ENCODE measurements around the gene SOX5. TPM values are rescaled to one million over a fixed set of nuclear protein-coding genes. Genes with fewer than 3 reads are reported as not detected.

Gene SOX5
- total and polyA plus RNA-seq, 9 of the 15 experiments (the other 6 are each of a cell fraction or from before 2014, with no cell fraction given), result 8.3 to 16.5 (median 11.9) TPM

DNA sequence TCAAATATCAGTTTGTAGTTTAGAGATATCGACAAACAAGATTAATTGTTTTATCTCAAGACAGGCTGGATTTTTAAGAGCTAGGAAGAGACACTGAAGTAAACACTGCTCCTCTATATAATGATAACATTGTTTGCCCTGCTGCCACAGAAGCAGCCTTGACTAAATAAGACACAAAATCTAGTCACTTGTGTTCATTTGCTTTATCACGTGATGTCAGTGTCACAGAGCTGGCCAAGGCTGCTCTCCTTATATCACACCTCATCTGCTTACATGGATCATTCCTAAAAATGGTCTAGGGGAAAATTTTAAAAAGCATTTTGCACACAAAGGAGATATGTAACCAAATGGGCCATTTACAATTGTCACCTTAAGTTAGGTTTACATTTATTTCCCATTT, 64.1 kb downstream of the SOX5 start (continued):
- no peak for TF ChIP-seq ZKSCAN1 (IDR thresholded peaks at IDR 0.05; ENCODE audit: low read depth, low read length)
- TF ChIP-seq SREBF2 (CRISPR knock-in tag; IDR thresholded peaks at IDR 0.05), result no peak
- 0 out of 4 replicates have a peak, but pooled peaks of 1 of the 2 experiments have one; percentile 4 for TF ChIP-seq FOXA3 (CRISPR knock-in tag; conservative IDR thresholded peaks at IDR 0.05 in 1 of 2, IDR thresholded peaks at IDR 0.05 in 1 of 2)
- no peak for TF ChIP-seq MYBL2 (IDR thresholded peaks at IDR 0.05; ENCODE audit: low read depth)
- no peak for TF ChIP-seq MYBL2 (CRISPR knock-in tag; IDR thresholded peaks at IDR 0.05; ENCODE audit: borderline replicate concordance)
- no peak for TF ChIP-seq MCM2 (IDR thresholded peaks at IDR 0.05; ENCODE audit: low read depth)
- TF ChIP-seq TOE1 (IDR thresholded peaks at IDR 0.05; ENCODE audit: borderline replicate concordance), result peak; percentile 91
- no peak for TF ChIP-seq TOE1 (CRISPR knock-in tag; IDR thresholded peaks at IDR 0.05; ENCODE audit: borderline replicate concordance, low read depth)
- TF ChIP-seq, protein P1, sequence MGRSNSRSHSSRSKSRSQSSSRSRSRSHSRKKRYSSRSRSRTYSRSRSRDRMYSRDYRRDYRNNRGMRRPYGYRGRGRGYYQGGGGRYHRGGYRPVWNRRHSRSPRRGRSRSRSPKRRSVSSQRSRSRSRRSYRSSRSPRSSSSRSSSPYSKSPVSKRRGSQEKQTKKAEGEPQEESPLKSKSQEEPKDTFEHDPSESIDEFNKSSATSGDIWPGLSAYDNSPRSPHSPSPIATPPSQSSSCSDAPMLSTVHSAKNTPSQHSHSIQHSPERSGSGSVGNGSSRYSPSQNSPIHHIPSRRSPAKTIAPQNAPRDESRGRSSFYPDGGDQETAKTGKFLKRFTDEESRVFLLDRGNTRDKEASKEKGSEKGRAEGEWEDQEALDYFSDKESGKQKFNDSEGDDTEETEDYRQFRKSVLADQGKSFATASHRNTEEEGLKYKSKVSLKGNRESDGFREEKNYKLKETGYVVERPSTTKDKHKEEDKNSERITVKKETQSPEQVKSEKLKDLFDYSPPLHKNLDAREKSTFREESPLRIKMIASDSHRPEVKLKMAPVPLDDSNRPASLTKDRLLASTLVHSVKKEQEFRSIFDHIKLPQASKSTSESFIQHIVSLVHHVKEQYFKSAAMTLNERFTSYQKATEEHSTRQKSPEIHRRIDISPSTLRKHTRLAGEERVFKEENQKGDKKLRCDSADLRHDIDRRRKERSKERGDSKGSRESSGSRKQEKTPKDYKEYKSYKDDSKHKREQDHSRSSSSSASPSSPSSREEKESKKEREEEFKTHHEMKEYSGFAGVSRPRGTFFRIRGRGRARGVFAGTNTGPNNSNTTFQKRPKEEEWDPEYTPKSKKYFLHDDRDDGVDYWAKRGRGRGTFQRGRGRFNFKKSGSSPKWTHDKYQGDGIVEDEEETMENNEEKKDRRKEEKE (IDR thresholded peaks at IDR 0.05; ENCODE audit: borderline replicate concordance in 1 of 2, control insufficient read depth in 1 of 2, low read depth in 2 of 2, low read length in 1 of 2), result no peak
- TF ChIP-seq MTA2 (IDR thresholded peaks at IDR 0.05; ENCODE audit: low read depth), result no peak
- TF ChIP-seq, protein P2, sequence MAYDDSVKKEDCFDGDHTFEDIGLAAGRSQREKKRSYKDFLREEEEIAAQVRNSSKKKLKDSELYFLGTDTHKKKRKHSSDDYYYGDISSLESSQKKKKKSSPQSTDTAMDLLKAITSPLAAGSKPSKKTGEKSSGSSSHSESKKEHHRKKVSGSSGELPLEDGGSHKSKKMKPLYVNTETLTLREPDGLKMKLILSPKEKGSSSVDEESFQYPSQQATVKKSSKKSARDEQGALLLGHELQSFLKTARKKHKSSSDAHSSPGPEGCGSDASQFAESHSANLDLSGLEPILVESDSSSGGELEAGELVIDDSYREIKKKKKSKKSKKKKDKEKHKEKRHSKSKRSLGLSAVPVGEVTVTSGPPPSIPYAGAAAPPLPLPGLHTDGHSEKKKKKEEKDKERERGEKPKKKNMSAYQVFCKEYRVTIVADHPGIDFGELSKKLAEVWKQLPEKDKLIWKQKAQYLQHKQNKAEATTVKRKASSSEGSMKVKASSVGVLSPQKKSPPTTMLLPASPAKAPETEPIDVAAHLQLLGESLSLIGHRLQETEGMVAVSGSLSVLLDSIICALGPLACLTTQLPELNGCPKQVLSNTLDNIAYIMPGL (CRISPR knock-in tag; IDR thresholded peaks at IDR 0.05), result no peak
- TF ChIP-seq, protein P3, sequence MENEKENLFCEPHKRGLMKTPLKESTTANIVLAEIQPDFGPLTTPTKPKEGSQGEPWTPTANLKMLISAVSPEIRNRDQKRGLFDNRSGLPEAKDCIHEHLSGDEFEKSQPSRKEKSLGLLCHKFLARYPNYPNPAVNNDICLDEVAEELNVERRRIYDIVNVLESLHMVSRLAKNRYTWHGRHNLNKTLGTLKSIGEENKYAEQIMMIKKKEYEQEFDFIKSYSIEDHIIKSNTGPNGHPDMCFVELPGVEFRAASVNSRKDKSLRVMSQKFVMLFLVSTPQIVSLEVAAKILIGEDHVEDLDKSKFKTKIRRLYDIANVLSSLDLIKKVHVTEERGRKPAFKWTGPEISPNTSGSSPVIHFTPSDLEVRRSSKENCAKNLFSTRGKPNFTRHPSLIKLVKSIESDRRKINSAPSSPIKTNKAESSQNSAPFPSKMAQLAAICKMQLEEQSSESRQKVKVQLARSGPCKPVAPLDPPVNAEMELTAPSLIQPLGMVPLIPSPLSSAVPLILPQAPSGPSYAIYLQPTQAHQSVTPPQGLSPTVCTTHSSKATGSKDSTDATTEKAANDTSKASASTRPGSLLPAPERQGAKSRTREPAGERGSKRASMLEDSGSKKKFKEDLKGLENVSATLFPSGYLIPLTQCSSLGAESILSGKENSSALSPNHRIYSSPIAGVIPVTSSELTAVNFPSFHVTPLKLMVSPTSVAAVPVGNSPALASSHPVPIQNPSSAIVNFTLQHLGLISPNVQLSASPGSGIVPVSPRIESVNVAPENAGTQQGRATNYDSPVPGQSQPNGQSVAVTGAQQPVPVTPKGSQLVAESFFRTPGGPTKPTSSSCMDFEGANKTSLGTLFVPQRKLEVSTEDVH (IDR thresholded peaks at IDR 0.05; ENCODE audit: low read depth, partially characterized antibody), result no peak
- TF ChIP-seq TCF7 (IDR thresholded peaks at IDR 0.05; ENCODE audit: borderline replicate concordance), result no peak
- no peak for TF ChIP-seq ZNF354B (CRISPR knock-in tag; IDR thresholded peaks at IDR 0.05)
- TF ChIP-seq ZNF282 (CRISPR knock-in tag; IDR thresholded peaks at IDR 0.05), result no peak
- no peak for TF ChIP-seq SUPT5H (IDR thresholded peaks at IDR 0.05)
- peak; percentile 54 for TF ChIP-seq CBFA2T2 (conservative IDR thresholded peaks at IDR 0.05)
- no peak for TF ChIP-seq ELF1 (tag; IDR thresholded peaks at IDR 0.05)
- no peak for TF ChIP-seq RCOR1 (IDR thresholded peaks at IDR 0.05; ENCODE audit: borderline replicate concordance in 1 of 2, low read depth in 2 of 2, low read length in 2 of 2)
- no peak for TF ChIP-seq FOXP1 (CRISPR knock-in tag; IDR thresholded peaks at IDR 0.05)
- TF ChIP-seq PRPF4 (IDR thresholded peaks at IDR 0.05; ENCODE audit: insufficient read depth, low read depth, low read length, poor library complexity, severe bottlenecking), result no peak
- no peak for TF ChIP-seq CC2D1A (IDR thresholded peaks at IDR 0.05)
- TF ChIP-seq BRD4 (IDR thresholded peaks at IDR 0.05), result no peak
